Mesenchymal stem cell (in vitro differentiated cells and primary cell): ENCODE data around the gene POLR3H.

ENCODE experiments used
- DNase-seq: peaks from one replicate; pipeline ENCODE4 v3.0.0-alpha.2; 2013
- H2AFZ ChIP-seq: one replicate; pipeline ENCODE4 v1.6.1; 2013; ENCODE audit warnings: low read depth, mild to moderate bottlenecking, control low read depth, inconsistent platforms, low read length, moderate library complexity
- H2AK5ac ChIP-seq: 2 replicates; pipeline ENCODE4 v1.6.1; 2013; ENCODE audit warnings: low read length, moderate library complexity, mild to moderate bottlenecking, inconsistent platforms; ENCODE audit not compliant: severe bottlenecking
- H2BK120ac ChIP-seq: one replicate; pipeline ENCODE4 v1.6.1; 2013; ENCODE audit warnings: low read depth, mild to moderate bottlenecking, inconsistent platforms, low read length, moderate library complexity
- H2BK12ac ChIP-seq, 2 experiments: one replicate each; pipeline ENCODE4 v1.6.1; 2013; ENCODE audit warnings: inconsistent platforms in 2 of 2, low read length in 2 of 2, mild to moderate bottlenecking in 2 of 2, moderate library complexity in 2 of 2, control low read depth in 1 of 2
- H2BK15ac ChIP-seq: one replicate; pipeline ENCODE4 v1.6.1; 2013; ENCODE audit warnings: mild to moderate bottlenecking, low read depth, inconsistent platforms; ENCODE audit not compliant: poor library complexity, severe bottlenecking
- H2BK5ac ChIP-seq: 2 replicates; pipeline ENCODE4 v1.6.1; 2013; ENCODE audit warnings: low read depth, mild to moderate bottlenecking, low read length, control low read depth, inconsistent platforms; ENCODE audit not compliant: poor library complexity, severe bottlenecking
- H3K14ac ChIP-seq, 2 experiments: one replicate each; pipeline ENCODE4 v1.6.1; 2013; ENCODE audit warnings: inconsistent platforms in 2 of 2, low read length in 2 of 2, control low read depth in 1 of 2, mild to moderate bottlenecking in 1 of 2, moderate library complexity in 1 of 2
- H3K18ac ChIP-seq, 2 experiments: one replicate each; pipeline ENCODE4 v1.6.1; 2013; ENCODE audit warnings: inconsistent platforms in 2 of 2, low read length in 2 of 2, control low read depth in 1 of 2, low read depth in 1 of 2, mild to moderate bottlenecking in 1 of 2
- H3K23ac ChIP-seq, 2 experiments: one replicate each; pipeline ENCODE4 v1.6.1; 2013; ENCODE audit warnings: inconsistent platforms in 2 of 2, low read length in 2 of 2, mild to moderate bottlenecking in 2 of 2, moderate library complexity in 2 of 2, control low read depth in 1 of 2
- H3K27ac ChIP-seq: 2 replicates; pipeline ENCODE4 v1.5.1; 2013; ENCODE audit warnings: mild to moderate bottlenecking, moderate library complexity, low read length, control low read depth, inconsistent platforms; ENCODE audit not compliant: poor library complexity, severe bottlenecking
- H3K27me3 ChIP-seq, 2 experiments: 2 replicates each; pipeline versions ENCODE4 v1.6.1 to v1.7.0; 2013; ENCODE audit warnings: low read length in 2 of 2, mild to moderate bottlenecking in 2 of 2, moderate library complexity in 2 of 2, control low read depth in 1 of 2, inconsistent platforms in 1 of 2; ENCODE audit not compliant: control insufficient read depth in 1 of 2, insufficient read depth in 1 of 2
- H3K36me3 ChIP-seq, 2 experiments: 2 replicates each; pipeline versions ENCODE4 v1.6.1 to v1.7.0; 2013; ENCODE audit warnings: low read length in 2 of 2, control low read depth in 1 of 2, inconsistent platforms in 1 of 2, low read depth in 1 of 2, mild to moderate bottlenecking in 1 of 2; ENCODE audit not compliant: insufficient read depth in 2 of 2, control insufficient read depth in 1 of 2
- H3K4ac ChIP-seq, 2 experiments: one replicate each; pipeline ENCODE4 v1.6.1; 2013; ENCODE audit warnings: inconsistent platforms in 2 of 2, low read length in 2 of 2, mild to moderate bottlenecking in 2 of 2, moderate library complexity in 2 of 2, control low read depth in 1 of 2, low read depth in 1 of 2
- H3K4me1 ChIP-seq: 2 replicates; pipeline ENCODE4 v1.6.1; 2013; ENCODE audit warnings: low read depth, low read length, control low read depth; ENCODE audit not compliant: control insufficient read depth, insufficient read depth
- H3K4me2 ChIP-seq: 2 replicates; pipeline ENCODE4 v1.6.1; 2013; ENCODE audit warnings: low read length, mild to moderate bottlenecking, inconsistent platforms; ENCODE audit not compliant: poor library complexity, severe bottlenecking
- H3K4me3 ChIP-seq, 2 experiments: 2 replicates each; pipeline versions ENCODE4 v1.5.1 to v1.7.0; 2013; ENCODE audit warnings: low read length in 2 of 2, mild to moderate bottlenecking in 2 of 2, control low read depth in 1 of 2, low read depth in 1 of 2; ENCODE audit not compliant: insufficient read depth in 1 of 2
- H3K79me1 ChIP-seq: replicated peaks from 2 replicates; pipeline ENCODE4 v1.6.1; 2013; ENCODE audit warnings: mild to moderate bottlenecking, control low read depth, low read length, inconsistent platforms; ENCODE audit not compliant: poor library complexity, severe bottlenecking
- H3K9ac ChIP-seq: 2 replicates; pipeline ENCODE4 v1.7.0; 2013; ENCODE audit warnings: mild to moderate bottlenecking, low read length, moderate library complexity
- H3K9me3 ChIP-seq: 2 replicates; pipeline ENCODE4 v1.7.0; 2013; ENCODE audit warnings: mild to moderate bottlenecking, low read length; ENCODE audit not compliant: control insufficient read depth
- H4K8ac ChIP-seq: one replicate; pipeline ENCODE4 v1.6.1; 2013; ENCODE audit warnings: inconsistent platforms, mild to moderate bottlenecking, low read length, moderate library complexity
- H4K91ac ChIP-seq: one replicate; pipeline ENCODE4 v1.6.1; 2013; ENCODE audit warnings: mild to moderate bottlenecking, low read length, inconsistent platforms
- WGBS: methylation state at CpG from one replicate; pipeline ENCODE4 v1.1.7; 2013; ENCODE audit warnings: mixed read lengths; 5-methylcytosine and 5-hydroxymethylcytosine counted together

POLR3H gene

GRCh38 chr22:41526830-41527799 is 17.2 kb downstream of the POLR3H start:
- H3K27ac ChIP-seq, result no peak overlapping the region
- no peak overlapping the region for H3K23ac ChIP-seq
- WGBS, result 92% methylated on average over 31 of the region's 32 CpGs

GRCh38 chr22:41526226-41526829 is 17.9 kb downstream of the POLR3H start:
- H3K36me3 ChIP-seq, result peaks cover 81% of the 10 kb centered on the region in 2 experiments

More at GRCh38 chr22:41526830-41527799, 17.2 kb downstream of the POLR3H start:
- no peak overlapping the region for H3K4me3 ChIP-seq
- no peak overlapping the region for H3K14ac ChIP-seq
- no peak overlapping the region for H2BK12ac ChIP-seq
- H4K8ac ChIP-seq, result no peak overlapping the region
- H3K9me3 ChIP-seq, result no peaks in the 10 kb centered on the region
- no peak overlapping the region for H2BK15ac ChIP-seq
- no peak overlapping the region for H3K18ac ChIP-seq
- H4K91ac ChIP-seq, result no peak overlapping the region
- H3K9ac ChIP-seq, result peak overlapping the region; percentile 43
- H2BK5ac ChIP-seq, result no peak overlapping the region
- no peak overlapping the region for H2BK120ac ChIP-seq
- no peak overlapping the region for H3K4me2 ChIP-seq
- no peak overlapping the region for H3K4ac ChIP-seq
- no peak overlapping the region for H2AFZ ChIP-seq
- H3K27me3 ChIP-seq, result no peaks in the 10 kb centered on the region
- peak; percentile 40 for DNase-seq
- H3K79me1 ChIP-seq, result peaks cover 30% of the 10 kb centered on the region
- peaks cover 27% of the 10 kb centered on the region for H3K4me1 ChIP-seq
- peaks cover 88 to 89% of the 10 kb centered on the region in 2 experiments for H3K36me3 ChIP-seq
- H2AK5ac ChIP-seq, result no peak overlapping the region

GRCh38 chr22:41525450-41526225 is 18.6 kb downstream of the POLR3H start:
- 93% methylated on average over 13 of the region's 13 CpGs for WGBS
- no peak overlapping the region for H2BK12ac ChIP-seq
- H2BK15ac ChIP-seq, result no peak overlapping the region
- H3K9ac ChIP-seq, result peak overlapping the region; percentile 73
- peaks cover 20% of the 10 kb centered on the region for H3K79me1 ChIP-seq
- H3K4me1 ChIP-seq, result peaks cover 25% of the 10 kb centered on the region
- H2BK5ac ChIP-seq, result no peak overlapping the region
- H2AK5ac ChIP-seq, result no peak overlapping the region
- peaks cover 74% of the 10 kb centered on the region in 2 experiments for H3K36me3 ChIP-seq
- no peak overlapping the region for H2BK120ac ChIP-seq
- no peak overlapping the region for H3K4ac ChIP-seq
- peak overlapping the region in 1 of 2 experiments; percentile 7 for H3K4me3 ChIP-seq
- H3K27ac ChIP-seq, result no peak overlapping the region
- H3K27me3 ChIP-seq, result no peaks in the 10 kb centered on the region
- H4K8ac ChIP-seq, result no peak overlapping the region
- H3K14ac ChIP-seq, result no peak overlapping the region
- H3K9me3 ChIP-seq, result no peaks in the 10 kb centered on the region
- H3K18ac ChIP-seq, result no peak overlapping the region
- H4K91ac ChIP-seq, result no peak overlapping the region
- H3K4me2 ChIP-seq, result no peak overlapping the region
- H3K23ac ChIP-seq, result no peak overlapping the region
- DNase-seq, result no peak
- H2AFZ ChIP-seq, result no peak overlapping the region

More at GRCh38 chr22:41526226-41526829, 17.9 kb downstream of the POLR3H start:
- H2AFZ ChIP-seq, result no peak overlapping the region
- no peaks in the 10 kb centered on the region for H3K9me3 ChIP-seq
- no peak overlapping the region for H2AK5ac ChIP-seq
- DNase-seq, result no peak
- peak overlapping the region; percentile 34 for H4K91ac ChIP-seq
- H3K79me1 ChIP-seq, result peaks cover 27% of the 10 kb centered on the region
- H3K18ac ChIP-seq, result no peak overlapping the region
- no peak overlapping the region for H2BK5ac ChIP-seq
- H2BK120ac ChIP-seq, result no peak overlapping the region
- no peak overlapping the region for H3K4ac ChIP-seq
- H2BK12ac ChIP-seq, result no peak overlapping the region
- H3K4me3 ChIP-seq, result no peak overlapping the region
- H3K27me3 ChIP-seq, result no peaks in the 10 kb centered on the region
- H3K27ac ChIP-seq, result no peak overlapping the region
- WGBS, result 87% methylated on average over 12 of the region's 12 CpGs
- no peak overlapping the region for H3K14ac ChIP-seq
- no peak overlapping the region for H2BK15ac ChIP-seq
- no peak overlapping the region for H4K8ac ChIP-seq
- H3K9ac ChIP-seq, result peak overlapping the region; percentile 43
- no peak overlapping the region for H3K23ac ChIP-seq
- H3K4me1 ChIP-seq, result peaks cover 25% of the 10 kb centered on the region
- no peak overlapping the region for H3K4me2 ChIP-seq
